HL-60/S4 treated with retinoic acid at 250 ng/mL for 4 days and 3 days (cell line): ENCODE measurements around the gene RABEP2.
"Not testable (repeated sequence)": the region's sequence is repeated elsewhere in the genome, so short reads cannot be mapped to it uniquely, and the experiment has no call there.

ENCODE experiments used
- in situ Hi-C: fragments of 300-500 bp; cut with MboI; formaldehyde crosslinking; loops from 2 replicates; pipeline ENCODE4 v1.7.0; 2022; ENCODE audit warnings: low sequenced_read_pairs

RABEP2 gene

GRCh38 chr16:28932339-28933141 lies 7.5 kb upstream of the RABEP2 start:
- in situ Hi-C loops, result no loop called here

GRCh38 chr16:28931801-28932225 lies 6.8 kb upstream of the RABEP2 start, which contains the start of gene CD19:
TSS of gene CD19 (plus strand) at chr16:28931971. CDS start at chr16:28932001, 30 bp downstream.
- in situ Hi-C loops, result no loop called here

GRCh38 chr16:28930652-28931051 lies 5.6 kb upstream of the RABEP2 start:
- in situ Hi-C loops, result no loop called here

- in situ Hi-C loops, result no loop called here
Measured at GRCh38 chr16:28930203-28930602, 5.2 kb upstream of the RABEP2 start.

GRCh38 chr16:28927815-28928214 lies 2.8 kb upstream of the RABEP2 start:
- in situ Hi-C loops, result no loop called here

- in situ Hi-C loops, result not testable (repeated sequence)
Measured at GRCh38 chr16:28926284-28926683, 1.2 kb upstream of the RABEP2 start.

- in situ Hi-C loops, result no loop called here
Measured at GRCh38 chr16:28925386-28926228, 569 bp upstream of the RABEP2 start.

GRCh38 chr16:28924399-28924761 lies 658 bp downstream of the RABEP2 start:
- in situ Hi-C loops, result no loop called here

GRCh38 chr16:28923652-28924398 lies 1.2 kb downstream of the RABEP2 start:
- in situ Hi-C loops, result no loop called here

- in situ Hi-C loops, result no loop called here
Measured at GRCh38 chr16:28923231-28923587, 1.8 kb downstream of the RABEP2 start.

- in situ Hi-C loops, result no loop called here
Measured at GRCh38 chr16:28918698-28919097, 6.3 kb downstream of the RABEP2 start.

- in situ Hi-C loops, result no loop called here
Measured at GRCh38 chr16:28917095-28917494, 7.9 kb downstream of the RABEP2 start.

- in situ Hi-C loops, result no loop called here
Measured at GRCh38 chr16:28915181-28915580, 9.9 kb downstream of the RABEP2 start.

- in situ Hi-C loops, result no loop called here
Measured at GRCh38 chr16:28913946-28914724, 10.9 kb downstream of the RABEP2 start.

GRCh38 chr16:28912558-28912957 lies 12.5 kb downstream of the RABEP2 start:
- in situ Hi-C loops, result no loop called here

- in situ Hi-C loops, result no loop called here
Measured at GRCh38 chr16:28910086-28911031, 14.7 kb downstream of the RABEP2 start.

- in situ Hi-C loops, result no loop called here
Measured at GRCh38 chr16:28905800-28906372, 19.2 kb downstream of the RABEP2 start.

GRCh38 chr16:28905229-28905754 lies 19.7 kb downstream of the RABEP2 start:
- in situ Hi-C loops, result no loop called here

- in situ Hi-C loops, result no loop called here
Measured at GRCh38 chr16:28904828-28905227, 20.2 kb downstream of the RABEP2 start.
